Measurements from ENCODE around the gene TCF12. TPM values are rescaled to one million over a fixed set of nuclear protein-coding genes. Genes with fewer than 3 reads are reported as not detected.

TCF12 gene
- total RNA-seq, 1 donor from 2014 or later = 106 TPM

DNA sequence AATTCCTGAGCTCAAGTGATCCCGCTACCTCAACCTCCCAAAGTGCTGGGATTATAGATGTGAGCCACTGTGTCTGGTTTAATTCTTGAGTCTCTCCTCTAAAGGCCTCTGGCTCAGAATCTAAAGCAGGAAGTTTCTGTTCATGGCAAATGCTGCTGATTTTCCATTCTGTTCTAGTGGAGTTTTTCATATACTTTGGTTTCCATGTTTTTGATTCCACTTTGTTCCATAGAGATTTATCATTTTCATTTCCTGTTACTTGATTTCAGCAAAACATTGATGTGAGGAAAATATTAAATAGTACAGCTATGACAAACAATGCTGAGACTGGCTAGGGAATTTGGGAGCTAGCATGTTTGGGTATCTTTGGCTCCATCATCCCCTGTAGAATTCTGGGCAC is 205.6 kb downstream of the TCF12 start:
- Mint-ChIP-seq H3K9me3 (ENCODE audit: low read depth) (no peaks in the 10 kb centered on the region), H3K4me3 (ENCODE audit: unreplicated experiment) (no peak overlapping the region), H3K27ac (ENCODE audit: unreplicated experiment) (no peak overlapping the region), H3K4me1 (ENCODE audit: low read depth) (peaks cover 28% of the 10 kb centered on the region), H3K27me3 (ENCODE audit: low read depth) (no peaks in the 10 kb centered on the region), H3K36me3 (ENCODE audit: low read depth) (no peaks in the 10 kb centered on the region)
- TF ChIP-seq, protein P1, sequence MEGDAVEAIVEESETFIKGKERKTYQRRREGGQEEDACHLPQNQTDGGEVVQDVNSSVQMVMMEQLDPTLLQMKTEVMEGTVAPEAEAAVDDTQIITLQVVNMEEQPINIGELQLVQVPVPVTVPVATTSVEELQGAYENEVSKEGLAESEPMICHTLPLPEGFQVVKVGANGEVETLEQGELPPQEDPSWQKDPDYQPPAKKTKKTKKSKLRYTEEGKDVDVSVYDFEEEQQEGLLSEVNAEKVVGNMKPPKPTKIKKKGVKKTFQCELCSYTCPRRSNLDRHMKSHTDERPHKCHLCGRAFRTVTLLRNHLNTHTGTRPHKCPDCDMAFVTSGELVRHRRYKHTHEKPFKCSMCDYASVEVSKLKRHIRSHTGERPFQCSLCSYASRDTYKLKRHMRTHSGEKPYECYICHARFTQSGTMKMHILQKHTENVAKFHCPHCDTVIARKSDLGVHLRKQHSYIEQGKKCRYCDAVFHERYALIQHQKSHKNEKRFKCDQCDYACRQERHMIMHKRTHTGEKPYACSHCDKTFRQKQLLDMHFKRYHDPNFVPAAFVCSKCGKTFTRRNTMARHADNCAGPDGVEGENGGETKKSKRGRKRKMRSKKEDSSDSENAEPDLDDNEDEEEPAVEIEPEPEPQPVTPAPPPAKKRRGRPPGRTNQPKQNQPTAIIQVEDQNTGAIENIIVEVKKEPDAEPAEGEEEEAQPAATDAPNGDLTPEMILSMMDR (IDR thresholded peaks at IDR 0.05) = no peak
- DNase-seq (ENCODE audit: low spot score) = no peak

GRCh38 chr15:57129064-57129463 is 210.6 kb downstream of the TCF12 start:
- Mint-ChIP-seq H3K36me3 (ENCODE audit: low read depth) (no peaks in the 10 kb centered on the region), H3K27me3 (ENCODE audit: low read depth) (no peaks in the 10 kb centered on the region), H3K4me3 (ENCODE audit: unreplicated experiment) (no peak overlapping the region), H3K9me3 (ENCODE audit: low read depth) (no peaks in the 10 kb centered on the region), H3K4me1 (ENCODE audit: low read depth) (peaks cover 4% of the 10 kb centered on the region), H3K27ac (ENCODE audit: unreplicated experiment) (no peak overlapping the region)
- TF ChIP-seq, protein P1 (IDR thresholded peaks at IDR 0.05) = no peak
- no peak for DNase-seq (ENCODE audit: low spot score)

- Mint-ChIP-seq H3K27me3 (ENCODE audit: low read depth) (no peaks in the 10 kb centered on the region), H3K4me1 (ENCODE audit: low read depth) (peaks cover 13% of the 10 kb centered on the region), H3K27ac (ENCODE audit: unreplicated experiment) (no peak overlapping the region), H3K36me3 (ENCODE audit: low read depth) (no peaks in the 10 kb centered on the region), H3K4me3 (ENCODE audit: unreplicated experiment) (no peak overlapping the region), H3K9me3 (ENCODE audit: low read depth) (no peaks in the 10 kb centered on the region)
- TF ChIP-seq, protein P1 (IDR thresholded peaks at IDR 0.05) = no peak
- no peak for DNase-seq (ENCODE audit: low spot score)
These were observed 212.5 kb downstream of the TCF12 start for GRCh38 chr15:57130956-57131355.

DNA sequence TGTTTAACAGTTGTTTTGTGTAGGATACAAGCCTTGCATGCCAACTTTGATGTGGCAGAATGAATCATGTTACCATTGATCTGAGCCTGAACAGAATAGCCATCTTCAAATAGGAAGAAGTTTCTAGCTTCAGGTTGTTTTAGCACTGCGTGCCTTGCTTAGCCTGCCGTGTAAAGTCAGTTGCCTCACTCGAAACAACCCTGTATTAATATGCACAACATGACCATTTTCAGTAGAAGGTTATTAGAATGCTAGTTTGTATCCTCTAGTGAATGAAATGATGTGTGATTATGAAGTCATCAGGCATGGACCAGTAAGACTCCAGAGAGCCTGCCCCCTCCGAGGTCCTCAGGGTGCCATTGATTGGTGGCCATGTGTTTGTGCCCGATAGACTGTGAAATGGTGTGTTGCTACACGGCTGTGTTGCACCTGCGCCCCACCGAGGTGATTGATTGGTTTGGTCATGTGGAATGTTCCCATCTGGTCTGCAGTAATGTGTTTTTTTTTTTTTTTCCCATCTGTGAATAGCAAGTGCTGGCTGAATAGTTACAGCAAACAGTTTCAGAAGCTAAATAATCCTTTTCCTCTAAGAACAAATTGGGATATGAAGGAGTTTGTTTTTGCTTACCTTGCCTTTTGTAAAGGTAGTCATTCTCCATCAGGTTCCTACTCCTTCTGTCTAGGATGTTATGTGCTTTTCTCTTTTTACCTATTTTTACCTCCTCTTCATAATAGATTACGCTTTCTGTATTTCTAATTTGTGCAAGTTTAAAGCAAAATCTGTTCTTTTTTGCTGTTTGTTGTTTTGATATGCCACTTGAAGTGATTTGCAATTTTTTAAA is 214.9 kb downstream of the TCF12 start:
- H3K36me3 Mint-ChIP-seq (ENCODE audit: low read depth) = no peaks in the 10 kb centered on the region
- H3K27me3 Mint-ChIP-seq (ENCODE audit: low read depth) = no peaks in the 10 kb centered on the region
- TF ChIP-seq, protein P1 (IDR thresholded peaks at IDR 0.05) = no peak
- no peaks in the 10 kb centered on the region for H3K9me3 Mint-ChIP-seq (ENCODE audit: low read depth)
- H3K27ac Mint-ChIP-seq (ENCODE audit: unreplicated experiment) = peak overlapping the region; percentile 52
- no peak for DNase-seq (ENCODE audit: low spot score)
- peaks cover 20% of the 10 kb centered on the region for H3K4me1 Mint-ChIP-seq (ENCODE audit: low read depth)
- H3K4me3 Mint-ChIP-seq (ENCODE audit: unreplicated experiment) = no peak overlapping the region

DNA sequence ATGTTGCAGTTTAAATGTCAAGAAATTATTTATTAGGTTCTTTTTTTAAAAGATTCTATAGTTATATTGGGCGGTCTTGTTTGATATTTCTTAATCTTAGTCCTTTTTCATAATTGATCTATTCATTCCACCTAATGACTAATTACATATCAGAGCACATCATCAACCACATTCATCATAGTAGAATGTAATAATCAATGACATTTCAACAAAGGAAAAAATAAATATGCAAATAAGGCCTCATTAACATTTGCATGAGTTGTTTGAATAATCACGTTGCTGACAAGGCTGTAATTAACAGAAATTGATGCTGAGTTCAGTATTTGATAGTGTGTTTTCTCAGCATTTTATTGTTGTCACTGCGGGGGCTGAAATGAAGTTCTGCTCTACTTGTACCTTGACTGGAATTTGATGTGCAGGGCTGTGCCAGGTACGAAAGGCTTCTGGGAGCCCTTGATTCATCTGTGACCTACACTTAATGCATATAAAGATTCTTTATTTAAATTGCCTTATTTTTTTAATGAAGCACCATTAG is 215.7 kb downstream of the TCF12 start:
- DNase-seq (ENCODE audit: low spot score) = no peak
- Mint-ChIP-seq H3K27me3 (ENCODE audit: low read depth) (no peaks in the 10 kb centered on the region), H3K4me3 (ENCODE audit: unreplicated experiment) (no peak overlapping the region), H3K9me3 (ENCODE audit: low read depth) (no peaks in the 10 kb centered on the region), H3K36me3 (ENCODE audit: low read depth) (no peaks in the 10 kb centered on the region), H3K4me1 (ENCODE audit: low read depth) (peaks cover 24% of the 10 kb centered on the region), H3K27ac (ENCODE audit: unreplicated experiment) (no peak overlapping the region)
- TF ChIP-seq, protein P1 (IDR thresholded peaks at IDR 0.05) = no peak

Measured in chondrocyte (in vitro differentiated cells).